Neural progenitor cell (in vitro differentiated cells): ENCODE data around the gene ERC2. TPM values are rescaled to one million over a fixed set of nuclear protein-coding genes. Genes with fewer than 3 reads are reported as not detected.

Experiments used
- DNase-seq: peaks from one replicate; pipeline ENCODE4 v3.0.0-alpha.2; 2016; ENCODE audit warnings: low spot score
- H2AFZ ChIP-seq: fragments of 200-600 bp; sonication (generic); replicated peaks from 2 replicates; pipeline ENCODE4 v1.6.1; 2016; ENCODE audit warnings: antibody characterized with exemption
- H3F3A ChIP-seq: fragments of 200-600 bp; sonication (generic); 2 replicates; pipeline ENCODE4 v1.6.1; 2016; ENCODE audit warnings: antibody characterized with exemption, low read depth
- H3K27ac ChIP-seq: fragments of 200-600 bp; sonication (generic); 2 replicates; pipeline ENCODE4 v1.5.1; 2016; ENCODE audit warnings: mild to moderate bottlenecking
- H3K27me3 ChIP-seq: fragments of 200-600 bp; sonication (generic); 2 replicates; pipeline ENCODE4 v1.6.1; 2016; ENCODE audit warnings: mild to moderate bottlenecking, moderate library complexity
- H3K36me3 ChIP-seq: fragments of 200-600 bp; sonication (generic); 2 replicates; pipeline ENCODE4 v1.5.1; 2016
- H3K4me1 ChIP-seq: fragments of 200-600 bp; sonication (generic); 2 replicates; pipeline ENCODE4 v1.6.1; 2016; ENCODE audit warnings: mixed run types
- H3K4me2 ChIP-seq: fragments of 200-600 bp; sonication (generic); 2 replicates; pipeline ENCODE4 v1.6.1; 2016
- H3K4me3 ChIP-seq: fragments of 200-600 bp; sonication (generic); 2 replicates; pipeline ENCODE4 v1.5.1; 2016
- H3K79me2 ChIP-seq: fragments of 200-600 bp; sonication (generic); 2 replicates; pipeline ENCODE4 v1.6.1; 2016; ENCODE audit warnings: low read depth
- H3K9ac ChIP-seq: fragments of 200-600 bp; sonication (generic); 2 replicates; pipeline ENCODE4 v1.6.1; 2016
- H3K9me3 ChIP-seq: fragments of 200-600 bp; sonication (generic); 2 replicates; pipeline ENCODE4 v1.5.1; 2016; ENCODE audit warnings: low read depth
- H4K20me1 ChIP-seq: fragments of 200-600 bp; sonication (generic); 2 replicates; pipeline ENCODE4 v1.6.1; 2016; ENCODE audit warnings: low read depth
- H3K27ac Mint-ChIP-seq: 3 replicates; pipeline ENCODE4 v1.8.0; 2021; ENCODE audit warnings: mixed read lengths
- H3K27me3 Mint-ChIP-seq: 2 replicates; pipeline ENCODE4 v1.8.0; 2022; ENCODE audit warnings: low read depth, mild to moderate bottlenecking, inconsistent platforms, moderate library complexity, mixed read lengths; ENCODE audit not compliant: insufficient read depth
- H3K36me3 Mint-ChIP-seq: 3 replicates; pipeline ENCODE4 v1.8.0; 2021; ENCODE audit warnings: mixed read lengths
- H3K4me1 Mint-ChIP-seq: 3 replicates; pipeline ENCODE4 v1.8.0; 2021; ENCODE audit warnings: mixed read lengths
- H3K4me3 Mint-ChIP-seq: 3 replicates; pipeline ENCODE4 v1.8.0; 2021; ENCODE audit warnings: mild to moderate bottlenecking, moderate library complexity, mixed read lengths
- H3K9me3 Mint-ChIP-seq: 3 replicates; pipeline ENCODE4 v1.8.0; 2020; ENCODE audit warnings: mixed read lengths
- CTCF ChIP-seq: fragments of 200-600 bp; sonication (generic); IDR thresholded peaks from 2 replicates; pipeline ENCODE4 v1.5.1; 2017; ENCODE audit warnings: antibody characterized with exemption, mild to moderate bottlenecking
- EZH2 ChIP-seq: fragments of 200-600 bp; sonication (generic); IDR thresholded peaks from 2 replicates; pipeline ENCODE4 v1.6.1; 2017; ENCODE audit warnings: antibody characterized with exemption, mild to moderate bottlenecking, moderate library complexity
- EZH2phosphoT487 ChIP-seq: fragments of 200-600 bp; sonication (generic); IDR thresholded peaks from 2 replicates; pipeline ENCODE4 v1.6.1; 2017; ENCODE audit warnings: antibody characterized with exemption
- total RNA-seq: library from RNA; depleted of rRNA; stranded (reverse); fragments of >200 nt; gene quantifications from 2 replicates; pipeline ENCODE4 v1.2.3, GENCODE V29; 2015; ENCODE audit warnings: low replicate concordance

Gene ERC2
- total RNA-seq, 1 donor from 2014 or later = 24.8 TPM

DNA sequence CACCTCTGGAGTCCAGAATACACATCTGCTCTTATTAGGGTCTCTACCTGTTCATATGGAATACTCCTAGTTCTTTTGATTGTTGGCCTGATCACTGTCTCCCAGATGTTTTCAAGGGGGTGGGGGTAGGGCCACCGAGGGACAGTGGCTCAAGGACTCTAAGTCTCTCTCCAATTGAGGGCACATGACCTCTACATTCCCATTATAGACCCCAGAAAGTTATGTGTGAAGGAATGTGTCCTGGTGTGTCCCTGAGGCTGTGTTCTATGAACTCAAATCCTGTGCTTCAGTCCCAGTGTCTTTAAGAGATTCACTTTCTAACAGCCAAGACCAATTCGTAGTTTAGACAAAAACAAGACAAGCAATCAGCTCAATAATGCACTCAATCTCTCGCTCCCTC lies 357.4 kb downstream of the ERC2 start:
- peak overlapping the region; percentile 93 for H3K27ac Mint-ChIP-seq
- H3K9me3 Mint-ChIP-seq = peaks cover 8% of the 10 kb centered on the region
- peaks cover 15% of the 10 kb centered on the region for H3K4me1 ChIP-seq
- no peaks in the 10 kb centered on the region for H3K79me2 ChIP-seq
- H3K4me1 Mint-ChIP-seq = peaks cover 19% of the 10 kb centered on the region
- no peak overlapping the region for H3K4me2 ChIP-seq
- no peak overlapping the region for H2AFZ ChIP-seq
- H3K4me3 ChIP-seq = no peak overlapping the region
- H3K9me3 ChIP-seq = no peaks in the 10 kb centered on the region
- H3K36me3 Mint-ChIP-seq = peaks cover 3% of the 10 kb centered on the region
- DNase-seq = peak; percentile 6
- H3K36me3 ChIP-seq = no peaks in the 10 kb centered on the region
- H3K27me3 ChIP-seq = no peaks in the 10 kb centered on the region
- no peaks in the 10 kb centered on the region for H4K20me1 ChIP-seq
- no peak overlapping the region for H3K27ac ChIP-seq
- peaks cover 5% of the 10 kb centered on the region for H3F3A ChIP-seq
- peaks cover 4% of the 10 kb centered on the region for H3K27me3 Mint-ChIP-seq
- no peak overlapping the region for H3K9ac ChIP-seq
- TF ChIP-seq EZH2phosphoT487 (no peak), CTCF (no peak), EZH2 (no peak)
- no peak overlapping the region for H3K4me3 Mint-ChIP-seq

DNA sequence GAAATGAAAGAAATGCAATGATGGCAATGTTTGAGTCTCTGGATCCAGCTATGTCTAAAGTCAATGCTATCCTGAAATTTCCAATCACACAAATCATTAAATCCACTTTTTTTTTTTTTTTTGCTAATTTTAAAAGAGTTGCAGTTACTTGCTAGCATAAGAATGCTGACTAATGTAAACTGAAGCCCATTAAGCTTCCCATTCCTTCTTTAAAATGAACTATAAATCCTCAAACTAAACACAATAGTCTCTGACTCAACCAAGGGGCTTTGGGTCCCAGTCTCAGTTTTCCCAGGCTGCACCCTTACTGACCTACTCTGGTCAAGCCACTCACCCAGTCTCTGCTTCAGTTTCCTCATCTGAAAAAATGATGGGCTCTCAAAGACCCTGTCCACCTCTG lies 361.1 kb downstream of the ERC2 start:
- Histone ChIP-seq H2AFZ (no peak overlapping the region), H3K27ac (no peak overlapping the region), H3K27me3 (no peaks in the 10 kb centered on the region), H3K4me2 (no peak overlapping the region), H3K4me3 (no peak overlapping the region), H3K36me3 (no peaks in the 10 kb centered on the region), H4K20me1 (no peaks in the 10 kb centered on the region), H3K9ac (no peak overlapping the region), H3F3A (no peaks in the 10 kb centered on the region), H3K79me2 (no peaks in the 10 kb centered on the region), H3K9me3 (no peaks in the 10 kb centered on the region), H3K4me1 (peaks cover 22% of the 10 kb centered on the region)
- peaks cover 4% of the 10 kb centered on the region for H3K27me3 Mint-ChIP-seq
- no peaks in the 10 kb centered on the region for H3K36me3 Mint-ChIP-seq
- H3K4me3 Mint-ChIP-seq = no peak overlapping the region
- H3K27ac Mint-ChIP-seq = no peak overlapping the region
- DNase-seq = no peak
- peaks cover 2% of the 10 kb centered on the region for H3K9me3 Mint-ChIP-seq
- H3K4me1 Mint-ChIP-seq = peaks cover 15% of the 10 kb centered on the region
- TF ChIP-seq EZH2phosphoT487 (no peak), CTCF (no peak), EZH2 (no peak)

DNA sequence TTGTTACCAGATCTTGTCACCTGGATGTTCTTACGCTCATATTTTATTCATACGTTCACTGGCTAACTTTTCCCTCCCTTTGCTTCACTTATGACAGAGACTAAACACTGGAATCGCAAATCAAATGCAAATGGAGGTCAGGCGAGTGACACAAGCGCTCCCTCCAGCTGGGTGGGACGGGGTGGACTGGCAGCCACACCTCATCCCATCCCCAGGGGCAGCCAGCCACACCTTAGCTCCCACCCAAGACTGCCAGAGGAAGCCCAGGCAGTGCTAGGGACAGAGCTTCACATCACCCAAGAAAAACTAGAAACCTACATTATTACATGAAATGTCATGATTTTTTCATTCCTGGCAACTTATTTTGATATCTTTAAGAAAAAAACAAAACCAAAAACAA lies 366.2 kb downstream of the ERC2 start:
- H3K4me3 ChIP-seq = no peak overlapping the region
- H3K27ac Mint-ChIP-seq = peak overlapping the region; percentile 59

More for the DNA sequence above, 366.2 kb downstream of the ERC2 start:
- Histone ChIP-seq H3K27ac (no peak overlapping the region), H3K9ac (no peak overlapping the region), H3F3A (no peaks in the 10 kb centered on the region), H2AFZ (no peak overlapping the region), H3K4me1 (peaks cover 7% of the 10 kb centered on the region), H3K36me3 (no peaks in the 10 kb centered on the region), H3K27me3 (no peaks in the 10 kb centered on the region), H3K9me3 (no peaks in the 10 kb centered on the region), H3K79me2 (no peaks in the 10 kb centered on the region), H3K4me2 (no peak overlapping the region), H4K20me1 (no peaks in the 10 kb centered on the region)
- DNase-seq = no peak
- Mint-ChIP-seq H3K36me3 (peaks cover 2% of the 10 kb centered on the region), H3K4me1 (peaks cover 8% of the 10 kb centered on the region), H3K27me3 (peaks cover 2% of the 10 kb centered on the region), H3K9me3 (peaks cover 2% of the 10 kb centered on the region), H3K4me3 (no peak overlapping the region)
- no peak for TF ChIP-seq EZH2phosphoT487
- no peak for TF ChIP-seq CTCF
- TF ChIP-seq EZH2 = no peak
